ELR (cell line): ENCODE data around the gene TUT1.
A peak's percentile ranks its signal among the peaks of the same experiment; 100 is the strongest.
"Not testable (repeated sequence)": the region's sequence is repeated elsewhere in the genome, so short reads cannot be mapped to it uniquely, and the experiment has no call there.

ENCODE experiments used
- DNase-seq: peaks from one replicate; pipeline ENCODE4 v3.0.0-alpha.2; 2015; ENCODE audit warnings: low read depth

Gene TUT1

DNA sequence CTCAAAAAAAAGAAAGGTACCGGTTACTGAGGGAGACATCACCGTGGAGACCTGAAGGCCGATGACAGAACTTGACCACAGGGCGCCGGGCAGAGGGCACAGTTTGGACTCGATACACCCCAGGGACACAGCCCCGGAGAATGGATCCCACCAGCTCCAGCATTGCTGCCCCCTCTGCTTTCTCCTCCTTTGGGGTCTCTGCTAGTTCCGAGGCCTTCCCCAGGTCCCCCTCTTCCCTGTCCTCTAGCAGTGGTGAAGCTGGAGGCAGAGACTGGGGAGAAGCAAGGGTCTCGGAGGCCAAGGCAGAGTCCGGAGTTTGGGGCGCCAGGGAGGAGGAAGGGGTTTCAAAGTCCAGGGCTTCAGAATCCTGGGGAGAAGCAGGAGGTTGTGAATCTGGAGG, 12.8 kb downstream of the TUT1 start:
- no peak for DNase-seq

DNA sequence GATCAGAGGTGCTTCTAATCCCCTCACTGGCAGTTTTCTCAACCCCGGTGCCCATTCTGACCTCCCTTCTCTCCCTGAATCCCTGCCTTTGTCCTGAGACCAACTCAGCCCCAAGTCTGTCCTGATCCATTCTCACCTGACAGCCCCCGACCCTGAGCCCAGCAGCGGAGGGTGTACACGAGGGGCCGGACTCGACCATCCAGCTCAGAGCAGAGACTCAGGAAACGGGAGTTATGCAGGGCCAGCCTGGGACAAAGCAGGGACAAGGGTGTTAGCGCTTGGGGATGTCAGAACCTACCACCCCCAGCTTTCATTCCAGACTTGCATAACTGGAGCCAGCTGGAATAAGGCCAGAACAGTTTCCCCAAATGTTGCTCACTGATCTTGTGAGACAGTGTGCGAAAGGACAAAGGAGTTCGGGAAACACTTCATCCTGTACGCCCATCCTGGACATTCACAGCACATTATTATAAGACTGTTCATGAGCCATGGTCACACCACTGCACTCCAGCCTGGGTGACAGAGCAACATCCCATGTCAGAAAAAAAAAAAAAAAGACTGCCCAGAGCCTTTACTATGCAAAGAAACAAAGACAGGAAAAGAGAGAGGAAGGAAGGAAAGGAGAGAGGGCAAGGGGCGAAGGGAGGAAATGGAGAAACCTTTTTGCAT, 14.1 kb downstream of the TUT1 start:
- DNase-seq: no peak

DNA sequence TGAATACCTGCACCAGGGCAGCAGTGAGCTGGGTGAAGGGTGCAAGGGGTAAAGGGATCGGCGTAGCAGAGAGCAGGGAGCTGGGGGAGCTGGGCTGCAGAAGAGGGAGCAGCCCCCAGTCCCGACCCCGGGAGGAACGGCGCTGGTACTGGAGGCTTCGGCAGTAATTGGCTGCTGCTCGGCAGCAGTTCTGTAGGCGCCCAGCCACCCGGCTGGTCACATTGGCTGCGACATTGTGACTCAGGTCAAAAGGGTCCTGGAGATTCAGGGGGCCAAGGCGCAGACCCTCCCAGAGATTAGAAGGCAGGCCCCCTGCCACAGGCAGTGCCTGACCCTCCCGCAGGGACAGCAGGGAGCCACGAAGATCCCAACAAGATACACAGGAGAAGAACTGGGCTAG, 15.5 kb downstream of the TUT1 start:
- DNase-seq: no peak

DNA sequence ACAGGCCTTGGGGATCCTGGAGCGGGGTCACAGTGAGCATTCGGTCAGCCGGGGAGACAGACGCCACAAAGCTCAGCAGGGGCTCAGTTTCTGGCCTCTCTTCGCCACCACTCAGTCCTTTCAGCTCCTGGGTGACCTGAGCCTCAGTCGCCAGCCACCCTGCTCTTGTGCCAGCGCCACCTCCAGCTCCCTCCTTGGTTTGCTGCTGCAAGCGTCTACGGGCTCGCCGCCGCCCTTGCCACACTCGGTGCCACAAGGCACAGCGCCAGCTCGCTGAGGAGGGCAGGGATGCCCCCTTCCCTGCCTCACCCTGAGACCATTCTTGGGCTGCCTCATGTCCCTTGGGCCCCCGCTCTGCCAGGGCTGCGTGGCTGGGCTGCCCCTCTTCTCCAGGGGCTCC, 16.2 kb downstream of the TUT1 start:
- no peak for DNase-seq

DNA sequence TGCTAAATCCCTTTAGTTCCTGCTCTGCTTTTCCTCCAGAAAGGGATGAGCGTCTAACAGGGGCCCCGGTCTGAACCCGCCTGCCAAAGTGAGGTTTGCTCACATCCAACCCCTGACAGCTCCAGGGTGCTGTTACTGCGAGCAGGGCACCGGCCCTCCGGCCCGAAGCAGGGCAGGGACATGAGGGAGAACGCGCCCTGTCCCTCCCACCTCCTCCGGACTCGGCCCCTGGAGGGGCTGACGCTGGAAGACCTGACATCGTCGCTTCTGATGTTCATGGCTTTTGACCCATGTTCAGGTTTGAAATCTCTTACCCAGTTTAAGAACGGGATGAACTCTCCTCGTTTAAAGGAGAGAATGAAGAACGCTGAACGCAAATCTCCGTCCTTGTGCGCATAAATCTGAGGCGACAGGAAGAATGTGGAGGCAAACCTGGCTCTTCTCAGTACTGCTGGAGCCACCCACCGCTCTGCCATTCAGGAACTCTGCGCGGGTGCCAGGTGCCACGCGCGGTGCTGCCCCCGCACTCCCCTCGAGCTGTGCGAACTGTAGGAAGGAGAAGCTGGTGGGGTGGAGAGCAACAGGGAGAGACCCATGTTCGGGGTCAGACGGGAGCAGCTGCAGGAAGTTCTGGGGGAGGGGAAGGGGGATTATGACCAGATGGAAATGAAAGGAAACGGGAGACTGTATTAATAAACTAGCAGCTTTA, 16.8 kb downstream of the TUT1 start:
- peak; percentile 50 for DNase-seq

DNA sequence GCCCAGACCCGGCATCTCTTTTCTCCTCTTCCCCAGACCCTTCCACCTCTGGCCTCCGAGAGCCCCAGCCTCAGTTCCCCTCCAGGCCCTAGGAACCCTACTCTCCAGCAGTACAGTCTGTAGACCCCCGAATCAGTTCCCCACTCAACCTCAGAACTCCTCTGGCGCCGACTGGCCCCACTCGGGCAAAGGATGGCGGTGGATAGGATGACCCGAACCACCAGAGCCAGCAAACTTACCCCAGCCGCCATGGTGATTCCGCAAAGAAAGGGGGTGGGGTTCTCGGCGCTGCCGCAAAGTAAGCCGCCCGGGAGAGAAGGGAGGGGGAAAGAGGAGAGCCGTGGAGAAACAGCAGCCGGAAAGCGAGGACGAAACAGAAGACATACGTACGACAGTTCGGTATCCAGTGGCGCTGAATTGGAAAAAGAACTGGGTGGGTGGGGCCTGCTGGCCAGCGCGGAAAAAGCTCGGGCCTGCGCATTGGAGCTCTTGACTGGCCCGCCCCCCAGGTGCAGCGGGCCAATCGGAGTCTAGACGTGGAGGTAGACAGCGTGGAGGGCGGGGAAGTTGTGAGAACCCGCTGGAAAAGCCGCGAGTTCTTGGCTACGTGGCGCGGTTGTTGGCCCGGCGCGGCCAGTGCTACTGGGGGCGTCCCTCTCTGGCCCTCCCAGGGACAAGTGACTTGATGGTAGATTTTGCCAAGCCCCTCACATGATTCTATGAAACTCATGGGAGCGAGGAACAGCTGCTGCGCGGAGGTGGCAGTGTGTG, 17.5 kb downstream of the TUT1 start, which contains the start of gene EEF1G:
Gene EEF1G (minus strand): TSS at position 300 of the 771 bp plus-strand sequence. CDS start 49 bp downstream, at position 251.
- peak; percentile 100 for DNase-seq

DNA sequence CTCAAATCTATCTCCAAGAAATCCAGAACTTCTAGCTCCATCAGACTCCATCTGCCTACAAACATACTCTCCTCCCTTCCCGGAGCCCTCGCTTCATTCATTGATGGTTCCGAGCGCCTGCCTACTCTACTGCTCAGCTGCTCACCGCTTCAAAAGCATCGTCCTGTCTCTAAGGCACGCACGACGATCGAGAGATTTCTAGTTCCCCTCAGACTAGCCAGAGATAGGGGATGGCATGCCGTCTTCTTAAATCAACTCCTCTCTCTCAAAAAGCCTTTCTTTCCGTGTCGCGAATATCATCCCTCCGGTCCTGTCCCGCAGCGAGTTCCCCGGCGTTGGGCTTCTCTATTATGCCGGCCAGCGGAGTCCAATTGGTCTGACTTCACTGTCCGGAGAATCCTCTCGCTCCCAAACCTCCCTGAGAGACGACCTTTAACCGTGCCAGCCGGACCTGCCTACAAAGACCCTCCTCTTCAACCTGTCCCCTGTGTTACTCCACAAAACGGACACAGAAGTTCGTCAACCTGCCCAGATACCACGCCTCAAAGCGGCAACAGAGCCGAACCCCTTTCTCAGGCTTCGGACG, 18.2 kb downstream of the TUT1 start:
- DNase-seq: peak; percentile 42

DNA sequence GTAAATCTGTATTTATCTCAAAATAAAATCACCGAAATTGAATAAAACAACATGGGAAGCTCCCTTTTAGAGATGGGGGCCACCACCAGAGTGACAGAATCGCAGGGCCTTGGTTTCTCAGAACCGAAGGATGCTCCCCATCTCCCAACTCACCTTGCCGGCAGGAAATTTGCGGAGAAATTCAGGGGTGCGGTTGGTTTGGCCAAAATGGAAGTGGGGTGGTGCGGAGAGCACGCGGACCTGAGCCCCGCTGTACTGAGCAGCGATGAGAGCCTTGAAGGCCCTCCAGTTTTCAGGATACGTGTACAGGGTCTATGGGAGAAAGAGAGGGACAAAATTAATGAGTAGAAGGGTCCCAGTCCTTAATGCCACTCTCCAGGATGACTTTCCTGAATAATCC, 18.9 kb downstream of the TUT1 start:
- no peak for DNase-seq

DNA sequence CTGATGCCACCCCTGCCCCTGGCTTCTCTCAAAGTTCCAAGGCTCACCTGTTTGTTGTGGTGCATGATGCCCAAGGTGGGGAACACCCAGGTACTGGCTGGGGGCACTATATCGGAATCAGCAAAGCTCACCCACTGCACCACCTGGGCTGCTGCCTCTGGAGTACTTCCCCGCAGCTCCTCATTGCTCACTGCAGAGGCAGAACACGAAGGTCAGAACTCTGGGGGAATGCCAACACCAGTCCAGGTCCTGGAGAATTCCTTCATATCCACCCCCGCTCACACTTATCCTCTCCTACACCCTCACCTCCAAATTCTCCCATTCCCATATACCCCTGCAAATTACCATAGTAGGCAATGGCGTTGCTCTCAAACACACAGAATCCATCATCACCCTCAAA, 19.8 kb downstream of the TUT1 start:
- DNase-seq: not testable (repeated sequence)

DNA sequence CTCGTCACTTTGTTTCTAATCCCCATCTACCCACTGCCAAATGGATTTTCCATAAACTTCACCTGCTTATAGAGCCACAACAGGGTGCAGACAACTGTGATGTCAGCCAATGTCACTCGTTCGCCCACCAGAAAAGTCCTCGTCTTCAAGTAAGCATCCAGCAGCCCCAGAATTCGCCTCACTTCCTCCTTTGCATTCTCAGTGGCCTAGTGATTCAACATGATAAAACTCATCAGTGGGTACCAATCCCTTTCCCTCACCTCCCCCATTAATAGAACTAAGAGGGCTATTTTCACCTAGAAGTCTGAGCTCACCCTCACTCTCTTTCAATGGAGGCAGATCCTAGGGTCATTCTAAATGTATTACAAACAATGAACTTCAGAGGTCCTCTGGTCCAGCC, 20.4 kb downstream of the TUT1 start:
- not testable (repeated sequence) for DNase-seq

DNA sequence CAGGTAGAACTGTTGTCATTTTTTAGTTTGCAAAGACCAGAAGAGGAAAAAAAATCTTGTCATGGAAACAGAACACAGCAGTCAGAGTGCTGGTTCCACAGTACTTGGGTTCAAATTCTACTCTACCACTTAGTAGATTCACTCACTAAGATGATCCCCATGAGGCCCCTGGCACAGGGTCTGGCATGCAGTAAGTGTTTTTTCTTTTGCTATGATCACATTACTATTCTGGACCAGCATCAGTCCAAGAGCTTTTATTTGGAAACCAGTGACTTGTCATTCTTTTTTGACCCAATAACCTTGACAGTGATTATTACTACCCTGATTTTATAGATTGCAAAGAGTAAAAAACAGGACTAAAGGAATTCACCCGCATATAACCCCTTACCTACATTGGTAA, 21.7 kb downstream of the TUT1 start:
- no peak for DNase-seq

DNA sequence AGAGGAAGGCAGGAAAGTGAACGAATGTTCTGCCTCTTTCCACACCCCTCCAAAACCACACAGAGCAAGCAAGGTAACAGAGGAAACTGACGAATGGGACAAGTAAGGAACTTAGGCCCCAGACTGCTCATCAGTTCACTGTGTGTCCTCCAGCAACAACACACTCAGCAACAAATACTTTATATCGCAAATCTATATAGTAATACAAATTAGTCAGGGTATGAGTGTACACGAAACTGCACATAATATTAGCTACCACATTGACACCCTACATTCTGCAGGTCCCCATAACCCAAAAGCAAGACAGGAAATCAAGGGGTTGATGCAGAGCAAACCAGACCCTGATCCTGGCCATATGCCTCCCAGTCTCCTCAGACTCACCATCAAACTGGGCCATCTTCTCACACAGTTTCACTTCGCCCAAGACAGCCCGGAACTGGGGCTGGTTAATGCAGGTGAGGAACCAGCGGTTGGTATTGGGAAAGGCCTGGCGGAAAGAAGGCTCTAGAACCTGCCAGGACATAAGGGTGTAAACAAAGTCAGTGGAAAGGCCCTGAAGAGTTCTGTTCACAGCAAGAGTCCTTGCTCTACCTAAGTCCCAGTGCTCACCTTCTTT, 24.2 kb downstream of the TUT1 start:
- DNase-seq: no peak

DNA sequence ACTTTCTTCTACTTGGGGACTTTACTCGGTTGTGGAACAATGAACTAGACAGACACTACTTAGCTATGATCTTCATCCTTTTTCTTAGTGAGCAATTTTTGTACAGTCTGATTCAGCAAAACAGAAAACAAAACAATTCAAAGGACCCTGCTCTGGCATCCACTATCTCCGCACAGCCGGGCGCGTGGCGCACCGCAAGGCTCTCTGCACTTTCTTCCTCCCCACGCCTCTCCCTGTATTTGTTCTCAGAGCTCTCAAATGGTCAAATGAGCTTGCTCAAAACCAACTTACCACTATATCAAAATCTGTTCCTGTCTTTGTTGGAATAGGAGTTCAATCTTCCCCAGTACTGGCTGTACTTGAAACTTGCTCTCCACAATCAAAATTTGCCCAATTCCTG, 25.1 kb downstream of the TUT1 start:
- DNase-seq: no peak

DNA sequence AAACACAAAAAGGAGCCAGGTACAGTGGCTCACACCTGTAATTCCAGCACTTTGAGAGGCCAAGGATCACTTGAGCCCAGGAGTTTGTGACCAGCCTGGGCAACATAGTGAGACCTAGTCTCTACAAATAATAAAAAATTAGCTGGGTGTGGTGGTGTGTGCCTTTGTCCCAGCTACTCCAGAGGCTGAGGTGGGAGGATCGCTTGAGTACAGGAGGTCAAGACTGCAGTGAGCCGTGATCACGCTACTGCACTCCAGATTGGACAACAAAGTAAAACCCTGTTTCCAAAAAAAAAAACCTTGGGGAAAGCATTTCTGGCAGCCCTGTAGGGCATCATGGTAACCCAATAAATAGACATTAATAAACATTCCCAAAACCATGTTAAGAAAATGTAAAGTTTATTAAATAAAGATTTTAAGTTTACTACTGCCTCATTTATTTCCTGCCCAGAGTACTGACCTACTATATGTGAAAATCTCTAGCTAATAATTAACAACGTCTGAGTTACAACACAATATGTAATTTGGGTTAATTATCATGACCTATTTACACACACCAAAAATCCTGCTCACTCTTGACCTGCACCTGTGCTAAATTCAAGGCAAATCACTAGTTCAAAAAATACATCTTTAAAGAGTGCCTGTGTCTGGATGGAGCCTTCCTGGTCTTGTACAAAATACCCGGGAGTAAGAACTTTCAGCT, 26.1 kb downstream of the TUT1 start:
- DNase-seq: no peak

DNA sequence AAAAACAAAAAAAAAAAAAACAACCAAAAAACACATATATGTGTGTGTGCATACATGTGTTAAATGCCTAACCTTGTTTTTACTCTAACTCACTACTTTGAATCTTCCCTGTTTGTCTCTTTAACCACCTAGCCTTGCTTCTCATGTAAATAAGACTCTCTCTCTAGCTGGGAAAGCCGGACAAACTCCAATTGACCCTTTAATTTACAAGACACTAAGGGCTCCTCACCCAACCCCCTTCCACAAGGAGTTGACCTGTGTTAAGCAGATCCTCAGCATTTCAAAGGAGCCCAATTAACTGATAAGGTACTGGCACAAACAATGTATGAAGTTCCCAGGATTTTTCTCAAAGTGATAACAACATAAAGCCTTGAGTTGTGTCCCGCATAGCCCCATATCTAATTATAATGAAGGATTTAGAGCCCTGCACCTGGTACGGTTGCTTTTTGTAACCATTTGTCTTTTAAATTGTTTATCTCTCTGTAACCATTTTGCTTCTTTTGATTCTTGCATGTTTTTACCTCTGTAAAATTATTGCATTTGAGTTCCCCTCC, 29.6 kb downstream of the TUT1 start:
- not testable (repeated sequence) for DNase-seq

DNA sequence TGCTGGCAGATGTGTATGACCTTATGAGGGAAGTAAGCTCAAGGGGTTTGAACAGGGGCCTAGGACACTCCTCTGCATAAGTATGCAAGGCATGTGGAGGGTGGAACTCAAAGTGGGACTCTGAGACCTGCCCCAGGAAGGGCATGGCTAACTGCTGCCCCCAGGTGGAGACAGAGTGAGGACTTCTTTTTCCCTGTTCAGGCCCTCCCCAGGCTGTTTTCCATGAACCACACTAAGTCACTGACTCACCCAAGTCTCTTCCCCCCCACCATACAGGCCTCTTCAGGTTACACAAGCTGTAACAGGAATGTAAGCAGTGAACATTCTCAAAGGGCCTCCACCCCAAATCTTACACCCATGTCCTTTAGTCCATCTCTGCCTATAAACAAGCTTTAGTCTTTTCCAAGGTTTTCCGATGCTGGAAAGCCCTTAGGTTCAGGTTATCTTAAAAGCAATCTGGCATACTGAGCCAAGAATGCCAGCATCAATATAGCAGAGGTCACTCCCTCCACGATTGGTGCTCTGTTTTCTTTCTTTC, 30.7 kb downstream of the TUT1 start:
- DNase-seq: peak; percentile 98

DNA sequence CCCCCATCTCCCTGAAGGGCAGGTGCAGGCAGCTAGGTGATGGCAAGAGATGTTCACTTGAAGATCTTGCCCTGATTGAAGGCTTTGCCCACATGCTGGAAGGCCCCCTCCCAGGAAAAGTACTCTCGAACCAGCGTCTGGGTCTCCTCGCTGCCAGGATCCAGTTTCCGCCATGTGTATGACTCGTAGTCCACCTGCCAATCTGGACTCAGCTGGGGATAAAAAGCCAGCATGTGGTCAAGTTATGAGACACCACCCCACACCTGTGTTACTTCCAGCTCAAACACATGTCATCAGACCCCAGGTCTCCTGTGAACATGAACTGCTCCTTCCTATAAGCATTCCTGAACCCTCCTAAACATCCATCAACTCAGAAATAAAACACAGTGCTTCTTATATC, 31.7 kb downstream of the TUT1 start:
- not testable (repeated sequence) for DNase-seq

DNA sequence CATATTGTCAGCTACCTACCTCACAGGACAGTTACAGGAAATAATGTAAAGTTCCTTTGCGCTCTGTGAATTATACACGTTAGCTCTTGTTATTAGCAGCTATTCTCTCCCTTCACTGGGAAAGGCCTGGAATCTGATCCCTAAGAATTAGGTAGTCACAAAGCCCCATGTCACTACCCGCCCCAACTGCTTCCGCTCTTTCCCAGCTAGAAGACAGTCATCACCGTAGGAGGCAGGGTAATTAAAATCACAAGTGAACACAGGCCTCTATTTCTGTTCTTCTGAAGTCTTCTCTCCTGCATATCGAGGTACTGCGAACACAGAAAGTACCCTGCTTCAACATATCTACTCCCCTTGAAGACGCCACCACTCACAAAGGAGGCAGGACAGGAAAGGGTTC, 32.1 kb downstream of the TUT1 start:
- no peak for DNase-seq

DNA sequence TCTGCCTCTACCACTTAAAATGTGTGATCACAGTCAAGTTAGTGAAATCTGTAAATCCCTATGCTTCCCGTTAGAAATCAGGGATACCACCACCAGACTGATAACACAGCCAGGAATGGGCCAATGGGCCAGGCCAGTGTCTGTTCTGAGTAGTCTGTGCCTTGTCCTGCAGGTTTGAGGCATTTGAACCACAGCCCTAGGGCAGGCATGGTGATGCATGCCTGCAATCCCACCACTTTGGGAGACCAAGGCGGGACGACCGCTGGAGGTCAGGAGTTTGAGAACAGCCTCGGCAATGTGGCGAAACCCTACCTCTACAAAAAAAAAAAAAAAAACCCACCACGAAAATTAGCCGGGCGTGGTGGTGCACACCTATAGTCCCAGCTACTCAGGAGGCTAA, 32.7 kb downstream of the TUT1 start:
- DNase-seq: no peak

DNA sequence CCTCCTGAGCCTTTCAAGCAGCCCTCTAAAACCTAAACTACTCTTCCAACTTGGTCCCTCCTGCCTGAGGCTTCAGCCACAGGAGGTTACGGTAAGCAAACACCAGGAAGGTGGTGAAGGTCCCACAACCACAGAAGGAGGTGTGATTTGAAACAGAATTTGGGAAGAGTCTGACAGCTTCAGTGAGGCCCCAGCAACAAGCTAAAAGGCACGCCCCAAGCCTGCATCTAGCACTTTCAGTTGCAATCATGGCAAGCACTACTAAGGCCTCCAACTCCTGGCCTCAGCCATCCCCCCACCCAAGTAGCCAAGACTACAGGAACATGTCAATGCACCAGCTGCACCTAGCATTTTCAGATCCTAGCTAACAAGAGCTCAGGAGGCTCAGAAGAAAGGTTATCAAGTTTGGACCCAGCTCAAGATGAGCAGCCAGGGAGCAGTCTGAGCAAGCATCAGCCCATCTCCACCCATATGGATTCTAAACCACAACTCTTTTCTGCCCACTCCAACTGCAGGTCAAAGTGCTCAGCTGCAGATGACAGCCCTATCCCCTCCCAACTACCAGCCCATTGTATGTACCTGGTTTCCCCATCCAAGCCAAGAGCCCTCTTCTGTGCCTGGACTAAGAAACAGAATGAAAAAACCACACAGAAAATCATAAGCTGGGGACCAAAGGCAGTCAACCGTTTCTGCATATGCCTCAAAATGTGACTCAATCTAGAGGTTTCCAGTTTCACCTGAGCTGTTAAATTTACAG, 34.3 kb downstream of the TUT1 start:
- DNase-seq: peak; percentile 46
